DND-41 (cell line): ENCODE measurements around the gene NEBL.

Experiments
- CTCF ChIP-seq: IDR thresholded peaks from 2 replicates; pipeline ENCODE4 v1.5.1; 2012; ENCODE audit warnings: borderline replicate concordance, low read length, moderate library complexity, mild to moderate bottlenecking; ENCODE audit not compliant: poor library complexity, severe bottlenecking; ENCODE audit errors: extremely low read depth
- EZH2 ChIP-seq: IDR thresholded peaks from 3 replicates; pipeline ENCODE4 v1.6.1; 2012; ENCODE audit warnings: borderline replicate concordance, low read depth, mild to moderate bottlenecking, moderate library complexity, low read length, inconsistent platforms; ENCODE audit not compliant: severe bottlenecking

GRCh38 chr10:20874261-20874660 lies 22.9 kb downstream of the NEBL start:
- no peak for TF ChIP-seq CTCF
- no peak for TF ChIP-seq EZH2
